Suppressor macrophage treated with lipopolysaccharide for 1 hour (primary cell): Measurements from ENCODE around the gene KCTD10.
A peak's percentile ranks its signal among the peaks of the same experiment; 100 is the strongest.
"Not testable (repeated sequence)": the region's sequence is repeated elsewhere in the genome, so short reads cannot be mapped to it uniquely, and the experiment has no call there.

ENCODE experiments used
- DNase-seq, 3 donors: peaks; one replicate each; pipeline ENCODE4 v3.0.0-alpha.2; 2020 to 2022

KCTD10 gene

GRCh38 chr12:109446869-109447268 is 30.2 kb downstream of the KCTD10 start:
- DNase-seq: no peak

- no peak for DNase-seq
Observed at GRCh38 chr12:109445191-109445609, 31.9 kb downstream of the KCTD10 start.

- no peak for DNase-seq
Observed at GRCh38 chr12:109444259-109444658, 32.8 kb downstream of the KCTD10 start.

GRCh38 chr12:109443794-109444193 is 33.3 kb downstream of the KCTD10 start:
- no peak for DNase-seq

- DNase-seq: no peak
Observed at GRCh38 chr12:109440851-109441490, 36.1 kb downstream of the KCTD10 start.

GRCh38 chr12:109439951-109440350 is 37.1 kb downstream of the KCTD10 start:
- not testable (repeated sequence) for DNase-seq

GRCh38 chr12:109439181-109439580 is 37.9 kb downstream of the KCTD10 start:
- DNase-seq: no peak

- no peak for DNase-seq
Observed at GRCh38 chr12:109436188-109436560, 40.9 kb downstream of the KCTD10 start.

GRCh38 chr12:109435428-109436187 is 41.5 kb downstream of the KCTD10 start:
- DNase-seq: no peak

- DNase-seq: no peak
Observed at GRCh38 chr12:109434582-109434981, 42.5 kb downstream of the KCTD10 start.

GRCh38 chr12:109433618-109434017 is 43.5 kb downstream of the KCTD10 start:
- peak in 1 of 3 donors; percentile 24 for DNase-seq

- DNase-seq: peak; percentile 63 to 83 (median 77)
Observed at GRCh38 chr12:109432842-109433304, 44.2 kb downstream of the KCTD10 start.

- no peak for DNase-seq
Observed at GRCh38 chr12:109432431-109432830, 44.7 kb downstream of the KCTD10 start.

- DNase-seq: no peak
Observed at GRCh38 chr12:109430244-109430643, 46.9 kb downstream of the KCTD10 start.

- not testable (repeated sequence) for DNase-seq
Observed at GRCh38 chr12:109428804-109429203, 48.3 kb downstream of the KCTD10 start.

GRCh38 chr12:109428037-109428629 is 49.0 kb downstream of the KCTD10 start:
- peak; percentile 83 to 91 (median 90) for DNase-seq

GRCh38 chr12:109423392-109423791 is 53.7 kb downstream of the KCTD10 start:
- DNase-seq: no peak

- DNase-seq: no peak
Observed at GRCh38 chr12:109422251-109422650, 54.8 kb downstream of the KCTD10 start.

- DNase-seq: no peak
Observed at GRCh38 chr12:109421355-109422087, 55.6 kb downstream of the KCTD10 start.

GRCh38 chr12:109418848-109419480 is 58.1 kb downstream of the KCTD10 start:
- no peak for DNase-seq

GRCh38 chr12:109406147-109406546 is 71.0 kb downstream of the KCTD10 start:
- DNase-seq: not testable (repeated sequence)

GRCh38 chr12:109404841-109405240 is 72.3 kb downstream of the KCTD10 start:
- not testable (repeated sequence) for DNase-seq
